NOMO-1 (cell line): ENCODE data around the gene AJM1.
"Not testable (repeated sequence)": the region's sequence is repeated elsewhere in the genome, so short reads cannot be mapped to it uniquely, and the experiment has no call there.

ENCODE experiments used
- DNase-seq, 2 experiments: peaks; one replicate each; lab custom pipeline; 2025; ENCODE audit not compliant: unreplicated experiment in 2 of 2; lab: John Stamatoyannopoulos, UW

Gene AJM1

GRCh38 chr9:136865768-136866103 lies 23.5 kb downstream of the AJM1 start:
- no peak for DNase-seq

GRCh38 chr9:136866898-136867421 lies 24.7 kb downstream of the AJM1 start:
- DNase-seq: not testable (repeated sequence)

- DNase-seq: no peak
Observed at GRCh38 chr9:136867480-136867879, 25.2 kb downstream of the AJM1 start.

GRCh38 chr9:136867917-136868316 lies 25.6 kb downstream of the AJM1 start:
- DNase-seq: no peak

GRCh38 chr9:136868644-136869043 lies 26.4 kb downstream of the AJM1 start:
- no peak for DNase-seq

- not testable (repeated sequence) for DNase-seq
Observed at GRCh38 chr9:136869611-136870010, 27.3 kb downstream of the AJM1 start.

GRCh38 chr9:136875155-136875554 lies 32.9 kb downstream of the AJM1 start:
- DNase-seq: no peak

- no peak for DNase-seq
Observed at GRCh38 chr9:136876476-136876875, 34.2 kb downstream of the AJM1 start.

GRCh38 chr9:136880651-136881050 lies 38.4 kb downstream of the AJM1 start:
- DNase-seq: no peak

- no peak for DNase-seq
Observed at GRCh38 chr9:136881691-136882108, 39.4 kb downstream of the AJM1 start.

GRCh38 chr9:136882109-136882946 lies 40.0 kb downstream of the AJM1 start:
- DNase-seq: peak; percentile 27 to 34

- DNase-seq: not testable (repeated sequence)
Observed at GRCh38 chr9:136882947-136883283, 40.6 kb downstream of the AJM1 start.

- not testable (repeated sequence) for DNase-seq
Observed at GRCh38 chr9:136883670-136884069, 41.4 kb downstream of the AJM1 start.

GRCh38 chr9:136885950-136886578 lies 43.8 kb downstream of the AJM1 start, which contains the start of gene TRAF2:
Gene TRAF2, plus strand, starts transcription at chr9:136886516. Its CDS starts 12,225 bp downstream, at chr9:136898741.
- peak; percentile 99 to 100 for DNase-seq

GRCh38 chr9:136886610-136887597 lies 44.6 kb downstream of the AJM1 start:
- peak in 1 of 2 experiments; percentile 52 for DNase-seq

GRCh38 chr9:136888454-136888853 lies 46.2 kb downstream of the AJM1 start:
- DNase-seq: no peak

GRCh38 chr9:136889858-136890257 lies 47.6 kb downstream of the AJM1 start:
- no peak for DNase-seq

GRCh38 chr9:136890661-136891060 lies 48.4 kb downstream of the AJM1 start:
- DNase-seq: no peak
